ENCODE results near the gene GTF2F2. TPM values are rescaled to one million over a fixed set of nuclear protein-coding genes. Genes with fewer than 3 reads are reported as not detected.

Gene GTF2F2
- total and polyA plus RNA-seq, 3 donors from 2014 or later: 19.0 to 29.9 (median 28.1) TPM

DNA sequence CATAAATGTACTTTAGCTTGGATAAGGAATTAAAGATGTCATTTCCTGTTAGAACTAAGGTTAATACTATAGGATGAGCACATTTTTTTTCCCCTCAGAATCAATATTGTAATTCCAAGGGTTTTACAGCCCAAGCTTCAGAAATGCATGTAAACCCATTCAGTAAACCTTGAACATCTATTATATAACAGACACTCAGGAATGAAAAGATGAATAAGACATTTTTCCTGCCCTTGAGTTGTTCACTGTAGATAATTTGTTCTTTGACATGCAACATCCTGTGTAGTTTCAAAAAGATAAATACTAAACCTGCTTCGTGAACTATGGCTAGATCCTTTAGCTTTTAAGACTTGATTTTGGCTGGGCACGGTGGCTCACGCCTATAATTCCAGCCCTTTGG lies 102.2 kb downstream of the GTF2F2 start:
- DNase-seq: no peak
- TF ChIP-seq, protein P1, sequence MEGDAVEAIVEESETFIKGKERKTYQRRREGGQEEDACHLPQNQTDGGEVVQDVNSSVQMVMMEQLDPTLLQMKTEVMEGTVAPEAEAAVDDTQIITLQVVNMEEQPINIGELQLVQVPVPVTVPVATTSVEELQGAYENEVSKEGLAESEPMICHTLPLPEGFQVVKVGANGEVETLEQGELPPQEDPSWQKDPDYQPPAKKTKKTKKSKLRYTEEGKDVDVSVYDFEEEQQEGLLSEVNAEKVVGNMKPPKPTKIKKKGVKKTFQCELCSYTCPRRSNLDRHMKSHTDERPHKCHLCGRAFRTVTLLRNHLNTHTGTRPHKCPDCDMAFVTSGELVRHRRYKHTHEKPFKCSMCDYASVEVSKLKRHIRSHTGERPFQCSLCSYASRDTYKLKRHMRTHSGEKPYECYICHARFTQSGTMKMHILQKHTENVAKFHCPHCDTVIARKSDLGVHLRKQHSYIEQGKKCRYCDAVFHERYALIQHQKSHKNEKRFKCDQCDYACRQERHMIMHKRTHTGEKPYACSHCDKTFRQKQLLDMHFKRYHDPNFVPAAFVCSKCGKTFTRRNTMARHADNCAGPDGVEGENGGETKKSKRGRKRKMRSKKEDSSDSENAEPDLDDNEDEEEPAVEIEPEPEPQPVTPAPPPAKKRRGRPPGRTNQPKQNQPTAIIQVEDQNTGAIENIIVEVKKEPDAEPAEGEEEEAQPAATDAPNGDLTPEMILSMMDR (IDR thresholded peaks at IDR 0.05): no peak
- no peak for TF ChIP-seq POLR2A (IDR thresholded peaks at IDR 0.05)
- H3K27ac ChIP-seq: no peak overlapping the region
- no peaks in the 10 kb centered on the region for H3K9me3 ChIP-seq
- WGBS, 2 donors: 74 to 81% methylated on average over 3 of the region's 3 CpGs
- intact Hi-C loops (cut with DNase I; ENCODE audit: low total_unique reads): no loop called here
- H3K36me3 ChIP-seq (ENCODE audit: low read depth, missing control alignments): no peaks in the 10 kb centered on the region
- no peaks in the 10 kb centered on the region for H3K27me3 ChIP-seq
- H3K4me1 ChIP-seq: no peaks in the 10 kb centered on the region
- no peak overlapping the region for H3K4me3 ChIP-seq

DNA sequence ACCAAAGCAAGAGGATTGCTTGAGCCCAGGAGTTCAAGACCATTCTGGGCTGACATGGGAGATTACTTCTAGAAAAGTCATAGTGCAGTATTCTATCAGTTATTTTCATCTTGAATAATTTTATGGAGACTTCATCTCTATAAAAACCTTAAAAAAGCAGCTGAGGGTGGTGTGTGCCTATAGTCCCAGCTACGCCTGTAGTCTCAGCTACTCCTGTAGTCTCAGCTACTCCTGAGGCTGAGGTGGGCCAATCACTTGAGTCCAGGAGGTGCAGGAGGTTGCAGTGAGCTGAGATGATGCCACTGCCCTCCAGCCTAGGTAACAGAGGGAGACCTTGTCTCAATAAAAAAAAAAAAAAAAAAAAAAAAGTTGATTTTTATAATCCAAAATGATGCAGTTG lies 102.6 kb downstream of the GTF2F2 start:
- no peaks in the 10 kb centered on the region for H3K9me3 ChIP-seq
- intact Hi-C loops (cut with DNase I; ENCODE audit: low total_unique reads): no loop called here
- no peaks in the 10 kb centered on the region for H3K4me1 ChIP-seq
- H3K27me3 ChIP-seq: no peaks in the 10 kb centered on the region
- TF ChIP-seq, protein P1 (IDR thresholded peaks at IDR 0.05): no peak
- no peak for TF ChIP-seq POLR2A (IDR thresholded peaks at IDR 0.05)
- H3K27ac ChIP-seq: no peak overlapping the region
- WGBS, 2 donors: 88 to 92% methylated on average over 1 of the region's 1 CpG
- H3K4me3 ChIP-seq: no peak overlapping the region
- no peaks in the 10 kb centered on the region for H3K36me3 ChIP-seq (ENCODE audit: low read depth, missing control alignments)
- no peak for DNase-seq

GRCh38 chr13:45224176-45224575 lies 103.9 kb downstream of the GTF2F2 start:
- TF ChIP-seq POLR2A (IDR thresholded peaks at IDR 0.05): no peak
- TF ChIP-seq, protein P1 (IDR thresholded peaks at IDR 0.05): no peak
- Histone ChIP-seq H3K36me3 (ENCODE audit: low read depth, missing control alignments) (no peaks in the 10 kb centered on the region), H3K4me3 (no peak overlapping the region), H3K27ac (no peak overlapping the region), H3K9me3 (no peaks in the 10 kb centered on the region), H3K27me3 (no peaks in the 10 kb centered on the region), H3K4me1 (no peaks in the 10 kb centered on the region)
- no peak for DNase-seq
- intact Hi-C loops (cut with DNase I; ENCODE audit: low total_unique reads): no loop called here

DNA sequence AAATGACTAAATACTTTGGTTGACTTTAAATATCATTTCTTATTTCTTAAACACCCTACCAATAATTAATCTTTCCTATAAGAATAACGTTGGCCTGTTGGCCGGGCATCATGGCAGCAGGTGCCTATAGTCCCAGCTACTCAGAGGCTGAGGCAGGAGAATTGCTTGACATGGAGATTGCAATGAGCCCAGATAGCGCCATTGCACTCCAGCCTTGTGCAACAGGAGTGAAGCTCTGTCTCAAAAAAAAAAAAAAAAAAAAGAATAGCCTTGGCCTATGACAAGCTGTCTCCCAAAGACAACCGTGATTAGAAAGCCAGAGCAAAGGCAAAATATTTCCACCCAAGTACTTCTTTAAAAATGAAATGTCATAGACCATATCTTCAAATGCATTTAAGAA lies 105.1 kb downstream of the GTF2F2 start:
- Histone ChIP-seq H3K27ac (no peak overlapping the region), H3K36me3 (ENCODE audit: low read depth, missing control alignments) (no peaks in the 10 kb centered on the region), H3K27me3 (no peaks in the 10 kb centered on the region), H3K4me1 (no peaks in the 10 kb centered on the region), H3K4me3 (no peak overlapping the region), H3K9me3 (no peaks in the 10 kb centered on the region)
- WGBS, 2 donors: 89 to 90% methylated on average over 4 of the region's 4 CpGs
- TF ChIP-seq POLR2A (IDR thresholded peaks at IDR 0.05): no peak
- TF ChIP-seq, protein P1 (IDR thresholded peaks at IDR 0.05): no peak
- intact Hi-C loops (cut with DNase I; ENCODE audit: low total_unique reads): no loop called here
- DNase-seq: no peak

DNA sequence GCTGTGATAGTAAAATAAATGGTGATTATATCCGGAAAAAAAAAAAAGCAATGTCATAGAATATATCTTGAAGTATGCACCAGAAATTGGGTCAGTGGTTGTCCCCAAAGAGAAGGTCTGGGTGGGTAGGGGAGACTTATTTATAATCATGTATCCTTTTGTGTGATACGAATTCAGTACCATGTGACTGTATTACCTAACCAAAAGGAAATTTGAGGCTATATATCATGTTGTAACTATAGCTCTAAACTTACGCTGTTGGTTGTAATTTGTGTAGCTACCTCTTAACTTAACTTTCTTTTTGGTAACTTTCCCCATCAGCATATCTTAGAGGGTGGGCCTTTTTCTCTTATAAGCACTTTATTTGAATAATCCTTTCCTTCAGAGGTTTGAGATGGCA lies 105.7 kb downstream of the GTF2F2 start:
- no peaks in the 10 kb centered on the region for H3K36me3 ChIP-seq (ENCODE audit: low read depth, missing control alignments)
- WGBS, 2 donors: 90 to 94% methylated on average over 3 of the region's 3 CpGs
- H3K4me3 ChIP-seq: no peak overlapping the region
- no peaks in the 10 kb centered on the region for H3K4me1 ChIP-seq
- no peaks in the 10 kb centered on the region for H3K9me3 ChIP-seq
- no peak overlapping the region for H3K27ac ChIP-seq
- H3K27me3 ChIP-seq: no peaks in the 10 kb centered on the region
- intact Hi-C loops (cut with DNase I; ENCODE audit: low total_unique reads): no loop called here
- DNase-seq: no peak
- no peak for TF ChIP-seq POLR2A (IDR thresholded peaks at IDR 0.05)
- TF ChIP-seq, protein P1 (IDR thresholded peaks at IDR 0.05): no peak

Measured in testis (tissue), 3 donors.